T-helper 2 cell treated with Interferon-gamma antibody and Interleukin-4, amounts not matched to agents 100 ng/mL and 5 ng/mL, for 36 hours (primary cell): ENCODE data around the gene MT1B. TPM values are rescaled to one million over a fixed set of nuclear protein-coding genes. Genes with fewer than 3 reads are reported as not detected.
"Not testable (repeated sequence)": the region's sequence is repeated elsewhere in the genome, so short reads cannot be mapped to it uniquely, and the experiment has no call there.

Experiments
- intact Hi-C: fragments of 100-400 bp; cut with micrococcal nuclease; formaldehyde crosslinking; loops from one replicate; pipeline ENCODE4 v1.15.1; 2023
- total RNA-seq: library from RNA; stranded (reverse); gene quantifications from 2 replicates; pipeline ENCODE4 v1.2.3, GENCODE V29; 2022

MT1B gene
- total RNA-seq, 1 donor from 2014 or later = not detected

DNA sequence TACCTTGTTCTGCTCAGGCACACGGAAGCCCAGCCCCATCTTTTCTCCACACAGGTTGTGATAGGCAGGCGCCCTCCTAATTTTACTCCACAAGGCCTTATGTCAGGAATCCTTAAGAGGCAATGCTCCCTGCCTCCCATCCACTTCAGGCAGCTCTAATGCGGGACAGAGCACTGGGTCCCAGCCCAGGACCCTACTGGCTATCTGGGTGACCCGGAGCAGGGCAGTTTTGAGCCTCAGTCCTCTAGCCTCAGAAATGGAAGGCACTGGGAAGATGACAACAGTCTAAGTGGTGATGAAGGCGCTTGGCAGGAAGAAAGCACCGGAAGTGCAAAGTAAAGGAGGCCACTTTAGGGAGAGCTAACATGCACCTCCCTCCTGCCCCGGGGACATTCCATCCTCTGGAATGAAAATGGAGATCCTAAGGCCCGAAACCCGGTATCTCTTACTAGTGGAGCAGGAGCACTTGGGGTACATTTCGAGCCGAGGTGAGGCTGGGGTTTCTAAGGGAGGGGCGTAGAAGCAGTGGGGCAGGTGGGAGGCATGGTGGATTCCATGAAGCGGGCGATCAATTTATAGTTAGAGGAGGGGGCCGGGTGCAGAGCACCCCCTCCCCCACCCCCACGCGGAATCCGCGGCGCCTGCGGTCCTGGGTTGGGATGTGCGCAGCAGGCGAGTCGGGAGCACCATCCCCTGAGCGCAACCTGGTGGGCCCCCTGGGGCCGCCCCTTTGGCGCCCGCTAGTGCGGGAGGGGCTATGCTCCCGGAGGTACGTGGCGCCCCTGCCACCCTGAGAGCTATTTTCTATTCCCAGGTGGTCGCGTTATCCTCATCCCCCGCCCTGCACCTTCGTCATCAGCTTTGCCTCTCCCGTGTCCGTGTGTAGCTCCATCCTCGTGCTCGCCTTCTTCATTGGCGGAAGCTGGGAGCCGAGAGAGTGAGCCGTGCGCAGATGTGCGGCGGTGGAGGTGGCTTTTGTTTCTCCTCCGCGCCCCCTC is 11.0 kb downstream of the MT1B start:
- intact Hi-C loops = no loop called here

DNA sequence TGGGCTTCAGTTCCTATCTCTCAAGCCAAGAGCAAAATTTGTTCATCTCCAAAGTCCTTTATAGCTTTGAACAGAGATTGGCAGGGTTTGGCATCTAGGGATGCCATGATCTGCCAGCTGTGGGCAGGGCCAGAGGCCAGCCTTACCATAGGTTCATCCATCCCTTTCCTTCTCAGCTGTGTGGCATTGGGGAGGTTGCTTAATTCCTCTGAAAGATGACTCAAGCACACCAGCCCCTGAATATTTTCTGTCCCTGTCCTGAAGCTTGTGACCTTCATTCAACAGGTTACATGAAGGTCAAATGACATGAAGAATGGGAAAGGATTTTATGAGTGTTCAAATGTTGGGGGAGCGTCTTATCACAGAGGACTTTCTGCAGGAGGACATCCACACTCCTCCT is 12.8 kb downstream of the MT1B start:
- intact Hi-C loops = no loop called here

DNA sequence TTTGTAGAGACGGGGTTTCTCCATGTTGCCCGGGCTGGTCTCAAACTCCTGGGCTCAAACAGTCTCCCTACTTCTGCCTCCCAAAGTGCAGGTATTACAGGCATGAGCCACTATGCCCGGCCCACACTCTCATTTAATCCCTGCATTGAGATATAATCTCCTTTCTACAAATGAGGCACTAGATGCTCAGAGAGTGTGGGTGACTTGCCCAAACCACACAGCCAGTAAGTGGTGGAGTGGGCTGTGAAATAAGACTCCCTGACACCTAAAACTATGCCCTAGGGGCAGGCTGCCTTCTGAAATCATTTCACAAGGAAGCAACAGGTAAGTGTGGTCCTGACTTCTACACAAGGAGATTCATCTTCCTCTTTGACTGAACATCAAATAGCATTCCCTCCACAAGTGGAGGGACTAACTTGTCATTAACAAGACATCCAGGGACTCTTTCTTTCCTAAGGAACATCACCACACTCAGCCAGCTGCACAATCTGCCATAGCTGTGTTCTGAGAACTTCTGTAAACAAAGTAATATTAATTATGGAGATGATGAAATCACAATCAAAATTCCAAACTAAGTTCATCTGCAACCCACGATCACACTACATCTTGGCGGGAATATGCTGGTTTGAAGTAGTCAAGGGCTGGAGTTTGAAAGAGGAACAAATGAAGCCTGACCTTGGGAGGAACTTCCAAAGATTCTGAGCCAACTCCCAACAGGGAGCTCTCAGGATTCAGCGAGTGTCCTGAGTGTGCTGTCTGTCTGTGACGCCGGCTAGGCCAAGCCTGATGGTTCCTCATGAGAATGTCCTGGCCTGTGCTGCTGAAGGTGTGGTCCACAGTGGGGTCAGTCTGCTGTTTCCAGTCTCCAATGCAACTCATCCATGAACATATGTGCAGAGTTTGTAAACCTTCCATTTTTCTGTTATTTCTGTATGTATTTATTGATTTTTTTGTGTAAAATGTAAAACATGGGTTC is 13.9 kb downstream of the MT1B start:
- intact Hi-C loops = not testable (repeated sequence)

DNA sequence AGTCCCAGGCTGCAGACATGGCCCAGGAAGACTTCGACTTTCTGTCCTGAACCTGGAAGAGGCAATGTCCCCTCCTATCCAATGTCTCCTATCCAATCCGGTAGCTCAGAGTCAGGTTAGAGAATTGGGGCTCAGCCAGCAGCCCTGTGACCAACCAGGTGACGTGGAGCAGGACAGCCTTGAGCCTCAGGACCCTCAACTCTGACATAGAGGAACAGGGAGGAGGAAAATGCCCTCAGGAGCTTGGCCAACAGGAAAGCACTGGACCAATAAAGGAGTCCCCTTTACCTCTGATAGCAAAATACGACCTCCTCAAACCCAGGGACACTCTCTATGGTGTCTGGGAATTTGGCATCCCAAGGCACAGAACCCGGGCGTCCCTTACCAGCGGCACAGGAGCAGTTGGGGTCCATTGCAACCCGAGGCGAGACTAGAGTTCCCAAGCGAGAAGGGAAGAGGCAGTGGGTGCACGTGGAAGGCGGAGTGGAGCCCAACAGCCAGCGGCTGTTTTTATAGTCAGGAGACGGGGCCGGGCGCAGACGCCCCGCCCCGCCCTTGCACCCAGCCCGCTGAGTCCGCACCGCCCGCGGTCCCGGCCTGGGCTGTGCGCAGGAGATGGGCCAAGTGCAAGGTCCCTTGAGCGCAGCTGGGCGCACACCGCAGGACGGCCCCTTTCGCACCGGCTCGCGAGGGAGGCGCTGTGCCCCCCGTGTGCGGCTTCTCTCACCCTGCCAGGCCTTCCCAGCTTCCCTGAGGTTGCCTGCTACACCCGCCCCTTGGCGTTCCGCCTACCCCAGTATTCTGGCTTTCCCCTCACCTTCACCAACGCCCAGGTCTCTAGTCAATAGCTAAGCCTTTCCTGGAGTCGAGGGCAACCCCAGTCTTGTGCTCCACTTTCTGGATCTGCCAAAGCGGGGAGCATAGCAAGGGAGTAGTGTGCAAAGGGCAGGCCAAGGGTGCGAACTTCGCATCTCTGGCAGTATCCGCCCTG is 16.2 kb downstream of the MT1B start, which contains the start of gene MT1G:
MT1G (minus strand) TSS at position 485 of the 991 bp plus-strand sequence; CDS start at position 413, 72 bp downstream.
- intact Hi-C loops = no loop called here

DNA sequence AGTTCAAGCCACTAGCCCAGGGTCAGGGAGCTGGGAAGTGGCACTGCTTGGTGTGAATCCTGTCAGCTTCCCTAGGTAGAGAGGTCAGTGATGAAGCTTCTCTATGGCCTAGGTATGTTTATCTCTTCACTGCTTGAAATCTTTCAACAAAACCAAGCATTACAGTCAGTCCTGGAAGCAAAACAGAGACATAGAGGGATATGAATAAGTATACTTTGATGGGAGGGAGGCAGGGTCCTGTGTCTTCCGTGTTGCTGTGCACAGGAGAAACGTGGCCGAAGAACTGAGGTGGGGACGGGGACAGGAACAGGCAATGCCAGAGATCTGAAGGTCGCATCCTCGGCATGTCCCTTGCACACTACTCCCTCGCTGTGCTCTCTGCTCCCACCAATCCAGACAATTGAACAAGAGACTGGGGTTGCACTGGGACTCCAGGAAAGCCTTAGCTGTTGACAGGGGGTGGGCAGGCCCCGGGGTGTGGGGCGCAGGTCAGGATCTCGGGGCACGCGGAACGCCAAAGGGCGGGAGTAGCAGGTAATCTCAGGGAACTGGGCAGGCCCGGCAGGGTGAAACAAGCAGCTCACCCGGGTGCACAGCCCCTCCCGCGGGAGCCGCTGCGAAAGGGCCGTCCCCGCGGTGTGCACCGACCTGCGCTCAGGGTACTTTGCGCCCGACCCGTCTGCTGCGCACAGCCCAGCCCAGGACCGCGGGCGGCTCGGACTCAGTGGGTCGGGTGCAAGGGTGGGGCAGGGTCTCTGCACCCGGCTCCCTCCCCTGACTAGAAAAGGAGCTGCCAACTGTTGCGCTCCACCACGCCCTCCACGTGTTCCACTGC is 17.5 kb downstream of the MT1B start, which contains the start of gene MT1H:
MT1H (plus strand) TSS at position 810 of the 835 bp plus-strand sequence. CDS start 71 bp downstream, outside the sequence.
- intact Hi-C loops = no loop called here

DNA sequence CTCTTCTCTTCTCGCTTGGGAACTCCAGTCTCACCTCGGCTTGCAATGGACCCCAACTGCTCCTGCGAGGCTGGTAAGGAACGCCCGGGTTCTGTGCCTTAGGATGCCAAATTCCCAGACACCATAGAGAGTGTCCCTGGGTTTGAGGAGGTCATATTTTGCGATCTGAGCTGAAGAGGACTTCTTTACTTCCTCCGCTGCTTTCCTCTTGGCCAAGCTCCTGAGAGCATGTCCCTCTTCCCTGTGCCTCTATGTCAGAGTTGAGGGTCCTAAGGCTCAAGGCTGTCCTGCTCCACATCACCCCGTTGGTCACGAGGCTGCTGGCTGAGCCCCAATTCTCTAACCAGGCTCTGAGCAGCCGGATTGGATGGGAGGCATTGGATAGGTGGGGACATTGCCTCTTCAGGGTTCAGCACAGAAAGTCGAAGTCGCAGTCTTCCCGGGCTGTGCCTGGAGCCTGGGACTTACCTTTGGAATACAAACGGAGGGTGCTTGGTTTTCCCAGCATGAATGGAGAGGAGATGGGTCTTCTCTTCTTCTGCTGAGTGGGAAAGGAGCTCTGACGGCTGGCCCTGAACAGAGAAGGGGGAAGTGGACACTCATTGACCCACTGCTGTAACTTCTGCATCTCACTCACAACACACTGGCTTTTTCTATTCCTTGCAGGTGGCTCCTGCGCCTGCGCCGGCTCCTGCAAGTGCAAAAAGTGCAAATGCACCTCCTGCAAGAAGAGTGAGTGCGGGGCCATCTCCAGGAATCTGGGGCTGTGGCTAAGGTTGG is 18.3 kb downstream of the MT1B start:
- intact Hi-C loops = no loop called here

DNA sequence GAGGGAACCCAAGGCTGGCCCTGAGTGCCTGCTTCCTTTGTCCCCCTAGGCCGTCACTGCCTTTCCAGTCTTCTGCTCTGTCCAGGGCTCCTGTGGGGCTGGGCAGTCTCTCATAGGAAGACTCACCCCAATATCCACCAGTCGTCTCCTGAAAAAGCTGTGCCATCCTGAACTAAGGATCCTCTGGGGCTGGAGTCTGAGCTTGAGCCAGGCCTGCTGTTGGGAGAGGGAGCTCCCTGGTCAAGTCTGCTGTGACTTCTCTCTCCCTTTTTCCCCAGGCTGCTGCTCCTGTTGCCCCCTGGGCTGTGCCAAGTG is 18.9 kb downstream of the MT1B start:
- intact Hi-C loops = no loop called here

DNA sequence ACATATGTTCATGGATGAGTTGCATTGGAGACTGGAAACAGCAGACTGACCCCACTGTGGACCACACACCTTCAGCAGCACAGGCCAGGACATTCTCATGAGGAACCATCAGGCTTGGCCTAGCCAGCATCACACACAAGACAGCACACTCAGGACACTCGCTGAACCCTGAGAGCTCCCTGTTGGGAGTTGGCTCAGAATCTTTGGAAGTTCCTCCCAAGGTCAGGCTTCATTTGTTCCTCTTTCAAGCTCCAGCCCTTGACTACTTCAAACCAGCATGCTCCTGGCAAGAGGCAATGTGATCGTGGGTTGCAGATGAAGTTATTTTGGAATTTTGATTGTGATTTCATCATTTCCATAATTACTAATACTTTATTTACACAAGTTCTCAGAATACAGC is 20.0 kb downstream of the MT1B start:
- intact Hi-C loops = not testable (repeated sequence)

DNA sequence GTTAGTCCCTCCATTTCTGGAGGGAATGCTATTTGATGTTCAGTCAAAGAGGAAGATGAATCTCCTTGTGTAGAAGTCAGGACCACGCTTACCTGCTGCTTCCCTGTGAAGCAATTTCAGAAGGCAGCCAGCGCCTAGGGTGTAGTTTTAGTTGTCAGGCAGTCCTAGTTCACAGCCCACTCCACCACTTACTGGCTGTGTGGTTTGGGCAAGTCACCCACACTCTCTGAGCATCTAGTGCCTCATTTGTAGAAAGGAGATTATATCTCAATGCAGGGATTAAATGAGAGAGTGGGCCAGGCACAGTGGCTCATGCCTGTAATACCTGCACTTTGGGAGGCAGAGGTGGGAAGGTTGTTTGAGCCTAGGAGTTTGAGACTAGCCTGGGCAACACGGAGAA is 20.5 kb downstream of the MT1B start:
- intact Hi-C loops = not testable (repeated sequence)

DNA sequence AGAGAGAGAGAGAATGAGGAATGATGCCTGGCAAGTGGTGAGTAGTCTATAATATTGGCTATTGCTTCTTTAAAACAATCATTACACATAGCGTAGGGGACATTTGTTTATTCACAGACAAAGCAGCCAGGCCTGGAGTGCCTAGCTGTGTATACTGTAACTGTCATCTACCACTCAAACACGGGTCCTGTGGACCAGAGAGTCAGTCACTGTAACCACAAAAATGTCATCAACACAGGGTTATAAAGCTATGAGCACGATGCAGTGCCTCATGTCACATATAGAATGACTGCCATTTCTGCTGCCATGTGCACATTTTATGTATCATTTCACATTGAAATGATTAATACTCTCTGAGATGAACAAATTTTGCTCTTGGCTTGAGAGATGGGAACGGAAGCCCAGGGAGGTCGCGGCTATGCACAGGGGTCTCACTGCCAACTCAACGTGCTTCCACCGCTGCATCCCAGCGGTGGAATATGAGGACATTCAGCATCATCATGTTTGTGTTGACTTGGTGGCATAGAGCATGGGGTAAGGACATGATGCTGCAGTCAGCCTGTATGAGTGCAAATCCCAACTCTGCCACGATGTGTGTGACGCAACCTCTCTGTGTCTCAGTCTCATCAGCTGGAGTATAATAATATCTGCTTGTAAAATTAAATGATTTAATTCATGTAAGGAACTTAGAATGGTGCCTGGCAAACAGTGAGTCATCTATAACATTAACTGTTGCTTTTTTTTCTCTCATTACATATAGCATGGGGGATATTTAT is 21.3 kb downstream of the MT1B start:
- intact Hi-C loops = no loop called here

DNA sequence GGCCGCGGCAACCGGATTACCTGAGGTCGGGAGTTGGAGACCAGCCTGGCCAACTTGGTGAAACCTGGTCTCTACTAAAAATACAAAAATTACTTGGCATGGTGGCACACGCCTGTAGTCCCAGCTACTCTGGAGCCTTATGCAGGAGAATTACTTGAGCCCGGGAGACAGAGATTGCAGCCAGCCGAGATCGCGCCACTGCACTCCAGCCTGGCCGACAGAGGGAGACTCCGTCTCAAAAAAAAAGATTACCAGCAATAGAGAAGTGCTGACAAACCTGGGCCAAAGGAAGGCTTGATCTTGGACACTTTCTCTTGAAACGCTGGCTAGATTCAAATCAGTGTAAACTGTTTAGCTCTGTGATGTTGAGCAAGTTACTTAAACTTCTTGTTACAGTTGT is 22.2 kb downstream of the MT1B start:
- intact Hi-C loops = no loop called here

DNA sequence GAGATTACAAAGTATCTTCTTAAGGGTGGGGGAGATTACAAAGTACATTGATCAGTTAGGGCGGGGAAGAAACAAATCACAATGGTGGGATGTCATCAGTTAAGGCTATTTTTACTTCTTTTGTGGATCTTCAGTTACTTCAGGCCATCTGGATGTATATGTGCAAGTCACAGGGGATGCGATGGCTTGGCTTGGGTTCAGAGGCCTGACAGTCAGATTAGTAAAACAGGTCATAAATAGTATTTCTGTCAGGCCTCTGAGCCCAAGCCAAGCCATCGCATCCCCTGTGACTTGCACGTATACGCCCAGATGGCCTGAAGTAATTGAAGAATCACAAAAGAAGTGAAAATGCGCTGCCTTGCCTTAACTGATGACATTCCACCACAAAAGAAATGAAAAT is 22.9 kb downstream of the MT1B start:
- intact Hi-C loops = not testable (repeated sequence)

DNA sequence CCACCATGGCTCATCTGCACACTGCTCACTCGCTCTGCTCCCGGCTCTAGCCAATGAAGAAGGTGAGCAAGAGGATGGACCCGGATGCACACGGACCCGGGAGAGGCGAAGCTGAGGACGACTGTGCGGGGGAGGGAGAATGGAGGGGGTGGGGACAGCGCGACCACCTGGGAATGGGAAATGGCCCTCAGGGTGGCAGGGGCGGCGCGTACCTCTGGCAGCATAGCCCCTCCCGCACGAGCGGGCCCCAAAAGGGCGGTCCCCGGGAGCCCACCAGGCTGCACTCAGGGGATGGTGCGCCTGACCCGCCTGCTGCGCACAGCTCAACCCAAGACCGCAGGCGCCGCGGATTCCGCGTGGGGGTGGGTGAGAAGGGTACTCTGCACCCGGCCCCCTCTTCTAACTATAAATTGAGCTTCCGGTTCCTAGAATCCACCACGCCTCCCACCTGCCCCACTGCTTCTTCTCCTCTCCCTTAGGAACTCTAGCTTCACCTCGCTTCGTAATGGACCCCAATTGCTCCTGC is 24.1 kb downstream of the MT1B start:
- intact Hi-C loops = no loop called here

DNA sequence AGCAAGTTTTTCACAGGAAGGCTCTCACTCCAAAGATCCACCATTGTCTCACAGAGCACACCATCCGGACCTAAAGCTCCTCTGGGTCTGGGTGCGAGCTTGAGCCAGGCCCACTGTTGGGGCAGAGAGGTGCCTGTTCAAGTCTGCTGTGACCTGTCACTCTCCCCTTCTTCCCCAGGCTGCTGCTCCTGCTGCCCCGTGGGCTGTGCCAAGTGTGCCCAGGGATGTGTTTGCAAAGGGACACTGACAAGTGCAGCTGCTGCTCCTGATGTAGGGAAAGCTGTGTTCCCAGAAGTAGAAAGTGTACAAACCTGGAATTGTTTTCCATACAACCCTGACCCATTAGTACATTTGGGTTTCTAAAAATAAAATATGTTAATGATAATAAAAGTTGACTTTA is 25.8 kb downstream of the MT1B start:
- intact Hi-C loops = no loop called here

DNA sequence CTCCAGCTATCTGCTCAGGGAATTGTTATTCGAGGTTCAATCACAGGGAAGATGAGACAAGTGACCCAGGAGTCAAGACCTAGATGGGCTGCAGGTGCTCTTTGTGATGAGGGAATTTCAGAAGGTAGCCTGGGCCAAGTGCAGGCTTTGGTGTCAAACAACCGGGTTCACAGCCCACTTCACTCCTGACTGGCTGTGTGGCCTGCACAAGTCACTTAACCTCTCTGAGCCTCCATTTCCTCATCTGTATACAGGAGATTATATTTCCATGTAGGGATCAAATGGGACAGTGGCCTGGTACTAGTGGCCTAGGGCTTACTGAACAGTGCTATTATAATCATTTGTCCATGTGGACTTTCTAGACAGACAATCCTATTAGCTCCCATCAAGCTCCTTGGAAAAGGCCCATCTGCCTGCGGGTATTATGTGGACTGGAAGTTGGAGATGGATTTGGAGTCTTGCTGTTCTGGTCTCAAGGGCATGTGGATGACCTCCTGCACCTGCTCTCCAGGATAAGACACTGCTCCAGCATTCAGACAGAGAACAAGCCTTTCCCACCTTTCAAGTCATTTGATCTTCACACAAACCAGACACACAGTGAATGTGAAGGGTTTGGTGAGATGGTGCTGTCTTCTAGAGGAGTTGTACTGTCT is 27.5 kb downstream of the MT1B start:
- intact Hi-C loops = no loop called here

DNA sequence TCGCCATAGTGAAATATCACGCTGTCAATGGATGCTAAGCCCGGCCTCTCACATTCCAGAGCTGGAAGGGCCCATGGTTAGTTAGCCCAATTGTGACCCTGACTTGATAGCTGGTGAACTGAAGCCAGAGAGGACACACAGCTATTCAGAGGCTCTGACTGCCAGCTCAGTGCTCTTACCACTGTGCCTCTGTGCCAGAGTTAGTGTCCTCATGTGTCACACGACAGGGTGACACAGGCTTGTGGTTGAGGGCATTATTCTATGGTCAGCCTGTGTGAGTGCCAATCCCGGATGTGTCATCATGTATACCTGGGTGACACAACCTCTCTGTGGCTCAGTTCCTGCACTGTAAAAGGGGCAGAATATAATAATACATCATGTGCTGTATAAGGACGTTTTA is 28.1 kb downstream of the MT1B start:
- intact Hi-C loops = loop anchor here (5.0 kb wide), 1 partner anchor 38 kb away; no protein-coding TSS in a partner anchor
